Endothelial cell of hepatic sinusoid (primary cell): ENCODE measurements around the gene ACACB.

Source experiments
- in situ Hi-C: cut with HindIII; loops from 2 replicates; pipeline ENCODE4 v1.10.0; 2017; ENCODE audit warnings: low sequenced_read_pairs

The ACACB gene

GRCh38 chr12:109267361-109267760 lies 151.0 kb downstream of the ACACB start:
- in situ Hi-C loops = no loop called here

GRCh38 chr12:109268896-109269295 lies 152.5 kb downstream of the ACACB start:
- in situ Hi-C loops = no loop called here

- in situ Hi-C loops = no loop called here
Observed at GRCh38 chr12:109269428-109269827, 153.0 kb downstream of the ACACB start.

- in situ Hi-C loops = no loop called here
Observed at GRCh38 chr12:109270494-109270893, 154.1 kb downstream of the ACACB start.

- in situ Hi-C loops = no loop called here
Observed at GRCh38 chr12:109271418-109271817, 155.0 kb downstream of the ACACB start.

GRCh38 chr12:109273354-109273753 lies 157.0 kb downstream of the ACACB start:
- in situ Hi-C loops = no loop called here

- in situ Hi-C loops = no loop called here
Observed at GRCh38 chr12:109274381-109274780, 158.0 kb downstream of the ACACB start.

GRCh38 chr12:109275173-109275572 lies 158.8 kb downstream of the ACACB start:
- in situ Hi-C loops = loop anchor here (5.0 kb wide), 3 partner anchors 43 to 98 kb away; no protein-coding TSS in a partner anchor

GRCh38 chr12:109276160-109276559 lies 159.8 kb downstream of the ACACB start:
- in situ Hi-C loops = loop anchor here (5.0 kb wide), 3 partner anchors 44 to 99 kb away; no protein-coding TSS in a partner anchor

GRCh38 chr12:109277255-109277898 lies 161.0 kb downstream of the ACACB start:
- in situ Hi-C loops = loop anchor here (5.0 kb wide), 3 partner anchors 45 to 100 kb away; no protein-coding TSS in a partner anchor

- in situ Hi-C loops = loop anchor here (5.0 kb wide), 3 partner anchors 46 to 101 kb away; no protein-coding TSS in a partner anchor
Observed at GRCh38 chr12:109277899-109278762, 161.7 kb downstream of the ACACB start.

GRCh38 chr12:109278912-109279311 lies 162.5 kb downstream of the ACACB start:
- in situ Hi-C loops = loop anchor here (5.0 kb wide), 3 partner anchors 47 to 102 kb away; no protein-coding TSS in a partner anchor

GRCh38 chr12:109279525-109279924 lies 163.1 kb downstream of the ACACB start:
- in situ Hi-C loops = loop anchor here (5.0 kb wide), 3 partner anchors 47 to 102 kb away; no protein-coding TSS in a partner anchor

GRCh38 chr12:109281452-109281851 lies 165.1 kb downstream of the ACACB start:
- in situ Hi-C loops = no loop called here

- in situ Hi-C loops = no loop called here
Observed at GRCh38 chr12:109284392-109284791, 168.0 kb downstream of the ACACB start.

GRCh38 chr12:109286252-109286651 lies 169.9 kb downstream of the ACACB start:
- in situ Hi-C loops = no loop called here

GRCh38 chr12:109286652-109287051 lies 170.3 kb downstream of the ACACB start:
- in situ Hi-C loops = no loop called here

- in situ Hi-C loops = no loop called here
Observed at GRCh38 chr12:109287181-109287580, 170.8 kb downstream of the ACACB start.

- in situ Hi-C loops = no loop called here
Observed at GRCh38 chr12:109287811-109288469, 171.6 kb downstream of the ACACB start.

GRCh38 chr12:109288571-109288970 lies 172.2 kb downstream of the ACACB start:
- in situ Hi-C loops = no loop called here

- in situ Hi-C loops = no loop called here
Observed at GRCh38 chr12:109289004-109289403, 172.6 kb downstream of the ACACB start.
